ENCODE data around the gene GRID1. TPM values are rescaled to one million over a fixed set of nuclear protein-coding genes. Genes with fewer than 3 reads are reported as not detected.

GRID1 gene
- total RNA-seq, 2 donors from 2014 or later: 0.37 to 0.67 TPM

DNA sequence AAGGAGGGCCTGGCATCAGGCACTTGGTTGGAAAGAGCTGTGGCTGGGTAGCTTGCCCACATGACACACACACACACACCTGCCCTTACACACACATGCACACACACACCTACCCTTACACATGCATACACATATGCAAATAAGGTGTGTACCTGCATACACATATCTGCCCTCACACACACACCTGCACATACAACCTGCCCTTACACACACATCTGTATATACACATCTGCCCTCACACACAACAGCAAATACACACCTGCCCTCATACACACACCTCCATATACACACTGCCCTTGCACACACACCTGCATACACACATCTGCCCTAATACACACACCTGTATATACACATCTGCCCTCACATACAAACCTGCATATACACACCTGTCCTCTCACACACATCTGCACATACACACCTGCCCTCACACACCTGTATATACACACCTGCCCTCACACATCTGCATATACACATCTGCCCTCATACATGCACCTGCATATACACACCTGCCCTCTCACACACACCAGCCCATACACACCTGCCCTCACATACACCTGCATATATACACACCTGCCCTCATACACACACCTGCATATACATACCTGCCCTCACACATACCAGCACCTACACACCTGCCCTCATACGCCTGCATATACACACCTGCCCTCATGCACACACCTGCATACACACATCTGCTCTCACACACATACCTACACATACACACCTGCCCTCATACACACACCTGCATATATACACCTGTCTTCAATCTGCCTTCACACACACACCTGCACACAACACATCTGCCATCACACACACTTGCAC lies 82.9 kb downstream of the GRID1 start:
- DNase-seq (ENCODE audit: low spot score): peak; percentile 4
- no peak overlapping the region for H3K4me3 ChIP-seq
- H3K9me3 ChIP-seq: peaks cover 0 to 18% of the 10 kb centered on the region in 2 donors
- TF ChIP-seq, protein P1, sequence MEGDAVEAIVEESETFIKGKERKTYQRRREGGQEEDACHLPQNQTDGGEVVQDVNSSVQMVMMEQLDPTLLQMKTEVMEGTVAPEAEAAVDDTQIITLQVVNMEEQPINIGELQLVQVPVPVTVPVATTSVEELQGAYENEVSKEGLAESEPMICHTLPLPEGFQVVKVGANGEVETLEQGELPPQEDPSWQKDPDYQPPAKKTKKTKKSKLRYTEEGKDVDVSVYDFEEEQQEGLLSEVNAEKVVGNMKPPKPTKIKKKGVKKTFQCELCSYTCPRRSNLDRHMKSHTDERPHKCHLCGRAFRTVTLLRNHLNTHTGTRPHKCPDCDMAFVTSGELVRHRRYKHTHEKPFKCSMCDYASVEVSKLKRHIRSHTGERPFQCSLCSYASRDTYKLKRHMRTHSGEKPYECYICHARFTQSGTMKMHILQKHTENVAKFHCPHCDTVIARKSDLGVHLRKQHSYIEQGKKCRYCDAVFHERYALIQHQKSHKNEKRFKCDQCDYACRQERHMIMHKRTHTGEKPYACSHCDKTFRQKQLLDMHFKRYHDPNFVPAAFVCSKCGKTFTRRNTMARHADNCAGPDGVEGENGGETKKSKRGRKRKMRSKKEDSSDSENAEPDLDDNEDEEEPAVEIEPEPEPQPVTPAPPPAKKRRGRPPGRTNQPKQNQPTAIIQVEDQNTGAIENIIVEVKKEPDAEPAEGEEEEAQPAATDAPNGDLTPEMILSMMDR (IDR thresholded peaks at IDR 0.05): no peak
- no peaks in the 10 kb centered on the region for H3K27me3 ChIP-seq
- H3K36me3 ChIP-seq: no peaks in the 10 kb centered on the region
- no peak overlapping the region for H3K27ac ChIP-seq
- no peaks in the 10 kb centered on the region for H3K4me1 ChIP-seq

DNA sequence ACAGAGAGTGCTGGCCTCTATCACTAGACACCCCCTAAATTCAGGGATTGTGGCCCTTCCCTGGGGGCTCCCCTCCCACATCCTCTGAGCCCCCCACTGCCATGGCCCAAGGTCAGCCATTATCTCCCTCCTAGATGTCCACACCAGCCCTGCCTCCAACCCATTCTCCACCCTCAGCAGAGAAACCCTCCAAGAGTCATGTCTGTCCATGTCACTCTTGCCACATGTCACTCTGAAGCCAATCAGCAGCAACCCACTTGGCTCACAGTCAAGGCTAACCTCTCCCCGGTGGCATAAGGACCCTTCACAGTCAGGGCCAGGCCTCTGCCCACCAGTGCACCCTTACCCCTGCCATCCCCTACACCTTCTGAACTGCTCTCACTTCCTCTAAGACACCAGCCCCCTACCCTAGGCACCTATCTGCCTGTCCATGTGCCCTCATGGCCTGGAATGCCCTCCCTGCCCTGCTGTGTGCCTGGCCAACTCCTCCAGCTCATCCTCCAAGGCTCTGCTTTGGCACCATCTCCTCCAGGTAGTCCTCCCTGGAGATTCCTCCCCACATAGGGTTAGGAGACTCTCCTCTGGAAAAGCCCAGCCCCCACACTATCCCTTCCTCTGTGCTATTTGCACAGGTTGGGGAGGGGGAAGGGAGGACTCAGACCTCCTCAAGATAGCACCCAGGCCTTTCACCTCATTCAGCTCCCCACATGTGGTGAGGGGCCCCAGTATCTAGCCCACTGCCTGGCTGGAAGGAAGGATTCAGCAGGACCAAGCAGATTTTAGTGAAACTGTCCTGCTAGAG lies 83.7 kb downstream of the GRID1 start:
- H3K36me3 ChIP-seq: no peaks in the 10 kb centered on the region
- DNase-seq (ENCODE audit: low spot score): peak; percentile 13

DNA sequence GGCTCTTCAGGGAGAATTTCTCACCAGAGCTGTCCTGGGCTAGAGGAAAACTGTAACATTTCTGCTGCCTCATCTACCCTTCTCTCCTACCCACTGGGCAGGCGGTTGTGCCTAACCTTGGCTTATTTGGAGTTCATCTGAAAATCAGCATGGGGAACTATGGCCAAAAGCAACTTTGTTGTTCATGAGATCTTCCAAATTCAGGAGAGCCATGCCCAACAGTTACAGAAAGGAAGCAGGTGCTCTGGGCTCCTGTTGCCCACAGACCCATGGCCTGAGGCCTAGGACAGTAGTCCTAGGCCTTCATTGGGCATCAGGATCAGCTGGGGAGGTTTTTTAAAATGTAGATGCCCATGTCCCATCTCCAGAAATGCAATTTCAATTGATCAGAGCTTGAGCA lies 85.2 kb downstream of the GRID1 start:
- Histone ChIP-seq H3K27ac (no peak overlapping the region), H3K9me3 (peaks cover 0 to 38% of the 10 kb centered on the region in 2 donors), H3K4me1 (no peaks in the 10 kb centered on the region), H3K27me3 (no peaks in the 10 kb centered on the region), H3K36me3 (no peaks in the 10 kb centered on the region), H3K4me3 (no peak overlapping the region)
- TF ChIP-seq, protein P1 (IDR thresholded peaks at IDR 0.05): no peak
- peak; percentile 11 for DNase-seq (ENCODE audit: low spot score)

More for the DNA sequence above, 83.7 kb downstream of the GRID1 start:
- H3K4me1 ChIP-seq: no peaks in the 10 kb centered on the region
- peaks cover 0 to 26% of the 10 kb centered on the region in 2 donors for H3K9me3 ChIP-seq
- no peaks in the 10 kb centered on the region for H3K27me3 ChIP-seq
- TF ChIP-seq, protein P1 (IDR thresholded peaks at IDR 0.05): no peak
- no peak overlapping the region for H3K27ac ChIP-seq
- no peak overlapping the region for H3K4me3 ChIP-seq

DNA sequence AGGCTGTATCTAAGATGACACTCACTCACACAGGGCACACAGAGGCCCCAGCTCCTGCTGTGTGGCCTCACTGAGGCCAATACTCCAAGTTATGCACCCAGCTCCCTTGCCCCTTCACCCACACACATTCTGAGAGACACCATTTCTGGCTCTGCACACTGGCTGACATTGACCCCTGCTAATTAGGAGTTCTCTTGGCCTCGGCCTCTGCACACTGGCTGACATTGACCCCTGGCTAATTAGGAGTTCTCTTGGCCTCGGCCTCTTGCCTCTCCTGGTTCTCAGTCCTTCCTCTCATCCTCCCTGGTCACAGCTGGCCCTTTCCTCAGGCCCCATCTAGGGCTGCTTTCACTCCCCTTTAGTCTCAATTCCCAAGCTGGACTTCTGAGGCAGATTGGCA lies 97.3 kb downstream of the GRID1 start:
- no peak for DNase-seq (ENCODE audit: low spot score)
- H3K9me3 ChIP-seq: peaks cover 0 to 21% of the 10 kb centered on the region in 2 donors

DNA sequence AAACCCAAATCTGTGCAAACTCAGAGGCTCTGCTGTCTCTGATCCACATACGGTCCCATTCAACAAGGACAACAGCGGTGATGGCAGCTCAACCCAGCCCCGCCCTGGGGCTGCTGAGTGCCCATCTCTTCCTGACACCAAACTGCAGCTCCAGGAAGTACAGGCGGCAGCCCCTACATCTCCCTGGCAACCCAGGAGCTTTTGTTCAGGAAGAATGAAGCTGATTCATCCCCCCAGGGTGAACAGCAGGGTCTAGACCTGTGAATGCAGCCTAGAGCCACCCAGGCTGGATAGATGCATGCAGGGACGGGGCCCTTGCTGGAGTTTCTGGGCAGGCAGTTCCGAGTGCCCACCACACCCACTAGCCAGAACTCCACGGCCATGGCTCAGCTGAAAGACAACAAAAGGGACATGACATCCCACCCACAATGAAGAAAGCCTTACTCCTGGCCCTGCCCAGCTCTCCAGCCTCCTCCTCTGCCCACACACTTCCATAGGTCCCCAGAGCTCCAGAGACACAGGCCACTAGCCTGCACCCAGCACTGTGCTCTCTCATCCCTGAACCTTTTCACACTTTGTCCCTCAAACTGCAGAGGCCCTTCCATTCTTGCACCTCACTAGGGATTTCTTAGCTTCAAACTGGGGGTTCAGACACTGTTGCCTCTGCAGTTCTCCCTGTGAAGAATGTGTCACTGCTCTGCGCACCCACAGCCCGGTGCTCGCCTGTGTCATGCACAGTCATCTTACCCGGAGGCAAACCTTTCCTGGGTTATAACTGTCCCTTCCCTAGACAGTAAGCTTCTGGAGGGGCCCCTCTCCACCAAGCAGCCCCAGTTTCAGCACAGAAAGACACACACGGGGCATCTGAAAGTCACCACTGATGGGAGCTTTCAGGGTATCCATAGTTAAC lies 99.1 kb downstream of the GRID1 start:
- TF ChIP-seq, protein P1 (IDR thresholded peaks at IDR 0.05): no peak
- no peaks in the 10 kb centered on the region for H3K36me3 ChIP-seq
- H3K9me3 ChIP-seq: peaks cover 0 to 18% of the 10 kb centered on the region in 2 donors
- no peaks in the 10 kb centered on the region for H3K27me3 ChIP-seq
- H3K27ac ChIP-seq: no peak overlapping the region
- DNase-seq (ENCODE audit: low spot score): no peak
- H3K4me3 ChIP-seq: no peak overlapping the region
- H3K4me1 ChIP-seq: peaks cover 0 to 3% of the 10 kb centered on the region in 2 donors

More for the DNA sequence above, 97.3 kb downstream of the GRID1 start:
- no peak overlapping the region for H3K4me3 ChIP-seq
- H3K27me3 ChIP-seq: no peaks in the 10 kb centered on the region
- H3K4me1 ChIP-seq: no peaks in the 10 kb centered on the region
- TF ChIP-seq, protein P1 (IDR thresholded peaks at IDR 0.05): no peak
- H3K36me3 ChIP-seq: no peaks in the 10 kb centered on the region
- H3K27ac ChIP-seq: no peak overlapping the region
